Myocyte (in vitro differentiated cells): ENCODE results near the gene CALD1. TPM values are rescaled to one million over a fixed set of nuclear protein-coding genes. Genes with fewer than 3 reads are reported as not detected.
A peak's percentile ranks its signal among the peaks of the same experiment; 100 is the strongest.

Experiments
- DNase-seq: peaks from one replicate; pipeline ENCODE4 v3.0.0-alpha.2; 2012; ENCODE audit warnings: low read depth
- total RNA-seq: library from RNA; depleted of rRNA; stranded (reverse); fragments of >200 nt; gene quantifications from 2 replicates; pipeline ENCODE4 v1.2.3, GENCODE V29; 2014

The CALD1 gene
- total RNA-seq, 1 donor from 2014 or later: 202 TPM

GRCh38 chr7:134854816-134855215 lies 75.4 kb downstream of the CALD1 start:
- no peak for DNase-seq

- no peak for DNase-seq
Measured at GRCh38 chr7:134855442-134855841, 76.0 kb downstream of the CALD1 start.

GRCh38 chr7:134856091-134856490 lies 76.7 kb downstream of the CALD1 start:
- no peak for DNase-seq

- DNase-seq: no peak
Measured at GRCh38 chr7:134856691-134857090, 77.3 kb downstream of the CALD1 start.

- no peak for DNase-seq
Measured at GRCh38 chr7:134857958-134858357, 78.5 kb downstream of the CALD1 start.

- no peak for DNase-seq
Measured at GRCh38 chr7:134859783-134860182, 80.3 kb downstream of the CALD1 start.

- DNase-seq: no peak
Measured at GRCh38 chr7:134865001-134865845, 85.8 kb downstream of the CALD1 start.

- DNase-seq: no peak
Measured at GRCh38 chr7:134866617-134867016, 87.2 kb downstream of the CALD1 start.

GRCh38 chr7:134870156-134870555 lies 90.7 kb downstream of the CALD1 start:
- no peak for DNase-seq

- DNase-seq: no peak
Measured at GRCh38 chr7:134870781-134871180, 91.3 kb downstream of the CALD1 start.

- no peak for DNase-seq
Measured at GRCh38 chr7:134873253-134873652, 93.8 kb downstream of the CALD1 start.

- DNase-seq: no peak
Measured at GRCh38 chr7:134874407-134874806, 95.0 kb downstream of the CALD1 start.

- peak; percentile 41 for DNase-seq
Measured at GRCh38 chr7:134875867-134876266, 96.4 kb downstream of the CALD1 start.

GRCh38 chr7:134878746-134879357 lies 99.4 kb downstream of the CALD1 start:
- DNase-seq: peak; percentile 49

- no peak for DNase-seq
Measured at GRCh38 chr7:134879815-134880475, 100.5 kb downstream of the CALD1 start.

GRCh38 chr7:134882481-134882880 lies 103.0 kb downstream of the CALD1 start:
- no peak for DNase-seq

GRCh38 chr7:134885967-134886352 lies 106.5 kb downstream of the CALD1 start:
- DNase-seq: peak; percentile 55

GRCh38 chr7:134886353-134887057 lies 107.1 kb downstream of the CALD1 start:
- peak; percentile 46 for DNase-seq

GRCh38 chr7:134887523-134887922 lies 108.1 kb downstream of the CALD1 start:
- DNase-seq: no peak

- DNase-seq: no peak
Measured at GRCh38 chr7:134888141-134888740, 108.8 kb downstream of the CALD1 start.
